DMS79 treated with DMSO at 0.1 percent for 48 hours (cell line): ENCODE measurements around the gene GRID1.
A peak's percentile ranks its signal among the peaks of the same experiment; 100 is the strongest.
"Not testable (repeated sequence)": the region's sequence is repeated elsewhere in the genome, so short reads cannot be mapped to it uniquely, and the experiment has no call there.

Experiments
- DNase-seq: peaks from one replicate; lab custom pipeline; 2025; lab: John Stamatoyannopoulos, UW

Gene GRID1

DNA sequence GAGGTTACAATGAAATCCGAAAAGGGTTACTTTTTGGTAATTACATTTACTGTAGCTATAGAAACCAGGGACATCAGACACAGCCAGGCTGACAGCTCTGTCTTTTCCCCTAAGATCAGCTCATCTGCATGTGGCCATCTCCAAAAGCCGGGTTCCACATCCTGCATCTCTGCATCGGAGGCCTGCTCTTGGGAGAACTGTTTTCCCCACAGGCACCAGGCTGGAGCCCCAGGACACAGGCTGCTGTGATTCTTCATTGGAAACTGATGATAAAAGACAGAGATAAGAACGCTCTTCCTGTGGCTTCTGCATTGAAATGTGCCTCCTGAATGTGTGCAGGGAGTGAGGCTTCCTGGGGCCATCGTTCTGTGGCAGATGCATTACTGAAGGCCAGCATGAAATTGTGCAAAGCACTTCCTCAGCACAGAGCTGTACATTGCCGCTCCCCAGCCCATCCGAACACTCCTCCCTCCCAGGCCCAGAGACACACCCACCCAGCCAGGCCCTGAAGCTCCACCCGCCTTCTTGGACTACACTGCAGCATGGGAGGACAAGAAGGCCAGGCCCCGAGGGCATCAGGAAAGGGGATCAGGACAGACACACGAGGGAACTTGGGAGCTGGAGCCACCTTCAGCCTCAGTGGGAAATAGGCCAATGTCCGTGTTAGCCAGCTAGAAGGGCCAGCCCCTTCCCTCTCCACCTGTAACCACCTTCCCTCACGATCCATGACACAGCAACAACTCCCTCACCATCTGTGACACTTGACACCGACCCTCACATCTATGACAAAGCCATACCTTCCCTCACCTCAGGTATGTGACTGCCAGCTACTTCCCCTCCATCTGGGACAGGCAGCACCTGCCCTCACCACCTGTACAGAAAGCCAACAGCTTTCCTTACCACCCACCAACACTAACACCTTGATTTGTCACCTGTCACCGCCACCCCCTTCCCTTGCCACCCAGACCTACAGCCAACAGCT is 113.2 kb downstream of the GRID1 start:
- DNase-seq = peak; percentile 25

- DNase-seq = no peak
Observed at GRCh38 chr10:86252556-86252955, 114.0 kb downstream of the GRID1 start.

- no peak for DNase-seq
Observed at GRCh38 chr10:86252079-86252478, 114.5 kb downstream of the GRID1 start.

DNA sequence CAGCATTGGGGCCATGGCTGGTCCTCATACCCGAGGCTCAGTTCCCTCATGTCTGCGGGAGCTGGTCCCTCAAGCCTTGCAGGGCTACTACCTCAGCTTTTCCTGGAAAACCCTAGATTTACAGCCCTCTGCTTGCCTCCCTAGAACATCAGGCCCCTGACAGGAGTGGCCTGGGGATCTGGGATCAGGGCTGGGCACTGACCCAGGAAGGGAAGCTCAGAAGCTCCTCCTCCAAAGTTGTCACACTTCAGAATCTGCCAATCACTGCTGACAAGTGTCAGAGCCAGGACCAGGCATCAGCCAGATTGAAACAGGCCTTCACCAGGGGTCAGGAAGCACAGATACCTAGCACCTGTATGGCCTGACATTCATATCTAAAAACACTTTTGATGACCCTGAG is 115.2 kb downstream of the GRID1 start:
- DNase-seq = no peak

DNA sequence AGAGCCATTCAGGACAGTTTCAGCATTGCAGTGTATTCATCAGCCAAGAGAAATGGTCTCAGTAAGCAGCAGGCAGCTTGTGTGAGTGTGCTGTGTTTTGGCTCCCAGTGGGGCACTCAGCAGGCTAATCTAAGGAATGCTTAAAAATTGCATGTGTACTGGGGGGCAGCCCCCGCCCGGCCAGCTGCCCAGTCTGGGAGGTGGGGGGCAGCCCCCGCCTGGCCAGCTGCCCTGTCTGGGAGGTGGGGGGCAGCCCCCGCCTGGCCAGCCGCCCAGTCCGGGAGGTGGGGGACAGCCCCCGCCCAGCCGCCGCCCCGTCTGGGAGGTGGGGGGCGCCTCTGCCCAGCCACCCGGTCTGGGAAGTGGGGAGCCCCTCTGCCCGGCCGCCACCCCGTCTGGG is 116.2 kb downstream of the GRID1 start:
- no peak for DNase-seq

DNA sequence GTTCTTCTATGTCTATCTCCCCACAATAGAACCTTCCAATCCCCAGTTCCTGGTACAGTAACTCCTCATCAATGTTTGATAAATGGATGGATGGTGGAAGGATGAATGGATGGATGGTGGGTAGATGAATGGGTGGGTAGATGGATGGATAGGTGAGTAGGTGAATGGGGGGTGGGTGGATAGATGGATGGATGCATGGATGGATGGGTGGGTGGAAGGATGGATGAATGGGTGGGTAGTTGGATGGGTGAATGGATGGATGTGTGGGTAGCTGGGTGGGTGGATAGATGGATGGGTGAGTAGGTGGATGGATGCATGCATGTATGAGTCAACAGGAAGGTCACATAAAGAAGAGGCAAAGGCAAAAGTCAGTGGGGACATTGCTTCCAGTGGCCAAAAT is 116.8 kb downstream of the GRID1 start:
- DNase-seq = no peak

GRCh38 chr10:86248062-86248461 is 118.5 kb downstream of the GRID1 start:
- DNase-seq = no peak

GRCh38 chr10:86247588-86247987 is 119.0 kb downstream of the GRID1 start:
- DNase-seq = no peak

DNA sequence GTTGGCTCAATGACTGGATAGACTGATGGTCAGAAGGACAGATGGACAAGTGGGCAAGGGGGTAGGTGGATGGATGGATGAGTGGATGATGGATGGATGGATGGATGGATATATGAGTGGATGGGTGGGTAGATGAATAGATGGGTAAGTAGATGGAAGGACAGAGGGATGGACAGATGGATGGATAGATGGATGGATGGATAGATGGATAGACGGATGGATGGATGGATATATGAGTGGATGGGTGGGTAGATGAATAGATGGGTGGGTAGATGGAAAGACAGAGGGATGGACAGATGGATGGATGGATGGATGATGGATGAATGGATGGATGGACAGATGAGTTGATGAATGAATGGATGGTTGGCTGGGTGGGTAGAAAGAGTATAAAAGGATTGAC is 119.5 kb downstream of the GRID1 start:
- no peak for DNase-seq

- no peak for DNase-seq
Observed at GRCh38 chr10:86246279-86246940, 120.2 kb downstream of the GRID1 start.

DNA sequence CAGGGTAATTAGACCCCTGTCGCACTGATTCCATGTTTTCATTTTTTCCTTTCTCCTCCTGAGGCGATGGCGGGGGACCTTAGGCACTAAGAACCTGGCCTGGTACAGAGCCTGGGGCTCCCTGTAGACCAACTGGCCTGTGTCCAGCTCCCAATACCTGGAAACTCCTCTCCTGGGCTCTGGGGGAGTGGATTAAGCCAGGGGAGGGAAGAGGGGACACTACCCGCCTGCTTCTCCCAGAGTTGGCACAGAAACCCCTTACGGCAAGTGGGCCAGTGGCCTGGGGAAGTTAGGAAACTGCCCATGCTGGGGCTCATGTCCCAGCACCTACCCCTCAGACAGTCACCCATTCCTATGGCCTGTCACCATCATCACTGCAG is 121.6 kb downstream of the GRID1 start:
- DNase-seq = no peak

GRCh38 chr10:86244297-86245014 is 122.1 kb downstream of the GRID1 start:
- no peak for DNase-seq

DNA sequence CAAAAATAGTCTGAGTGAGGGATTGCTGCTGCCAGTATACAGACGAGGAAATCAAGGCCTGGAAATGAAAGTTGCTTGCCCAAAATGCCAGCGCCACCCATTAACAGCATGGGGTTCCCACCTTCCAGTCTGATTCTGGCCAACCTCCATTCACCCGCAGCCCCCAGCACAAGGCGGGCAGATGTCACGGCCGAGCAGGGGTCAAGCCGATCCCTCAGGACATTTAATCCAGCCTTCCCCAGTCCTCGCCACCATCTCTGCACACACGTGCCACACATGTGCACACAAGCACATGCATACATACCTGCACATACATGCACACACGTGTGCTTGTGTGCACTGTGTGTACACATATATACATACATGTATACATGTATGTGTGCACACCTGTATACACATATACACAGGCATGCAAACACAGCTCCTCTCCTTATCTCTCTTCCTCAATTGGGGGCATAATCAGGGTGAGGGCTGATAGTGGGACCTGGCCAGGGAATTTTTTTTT is 122.9 kb downstream of the GRID1 start:
- no peak for DNase-seq

DNA sequence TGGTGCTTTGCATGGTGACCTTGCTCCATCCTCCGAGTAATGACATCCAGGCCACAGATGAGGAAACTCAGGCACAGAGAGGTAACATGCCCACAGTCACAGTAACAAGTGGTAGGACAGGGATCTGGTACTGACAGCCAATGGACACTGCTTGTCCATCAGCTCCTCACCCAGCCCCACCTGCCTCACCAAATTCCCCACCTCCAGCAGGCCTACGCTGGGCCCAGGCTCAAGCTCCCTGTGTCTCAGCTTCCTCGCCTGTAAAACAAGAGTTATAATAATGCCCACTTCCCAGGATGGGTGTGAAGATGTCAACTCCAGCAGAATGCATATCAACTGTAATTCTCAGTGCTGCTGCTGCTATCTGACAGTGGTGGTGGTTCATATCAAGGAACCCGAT is 123.8 kb downstream of the GRID1 start:
- DNase-seq = no peak

DNA sequence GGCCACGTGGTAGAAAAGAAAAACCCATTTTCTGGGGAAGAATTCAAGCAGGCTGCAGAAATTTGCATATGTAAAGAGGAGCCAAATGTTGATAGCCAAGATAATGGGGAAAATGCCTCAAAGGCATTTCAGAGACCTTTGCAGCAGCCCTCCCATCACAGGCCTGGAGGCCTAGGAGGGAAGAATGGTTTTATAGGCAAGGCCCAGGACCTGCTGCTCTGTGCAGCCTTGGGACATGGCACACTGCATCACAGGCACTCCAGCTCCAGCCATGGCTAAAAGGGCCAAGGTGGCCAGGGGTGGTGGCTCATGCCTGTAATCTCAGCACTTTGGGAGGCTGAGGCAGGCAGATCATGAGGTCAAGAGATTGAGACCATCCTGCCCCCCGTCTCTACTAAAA is 128.5 kb downstream of the GRID1 start:
- not testable (repeated sequence) for DNase-seq

DNA sequence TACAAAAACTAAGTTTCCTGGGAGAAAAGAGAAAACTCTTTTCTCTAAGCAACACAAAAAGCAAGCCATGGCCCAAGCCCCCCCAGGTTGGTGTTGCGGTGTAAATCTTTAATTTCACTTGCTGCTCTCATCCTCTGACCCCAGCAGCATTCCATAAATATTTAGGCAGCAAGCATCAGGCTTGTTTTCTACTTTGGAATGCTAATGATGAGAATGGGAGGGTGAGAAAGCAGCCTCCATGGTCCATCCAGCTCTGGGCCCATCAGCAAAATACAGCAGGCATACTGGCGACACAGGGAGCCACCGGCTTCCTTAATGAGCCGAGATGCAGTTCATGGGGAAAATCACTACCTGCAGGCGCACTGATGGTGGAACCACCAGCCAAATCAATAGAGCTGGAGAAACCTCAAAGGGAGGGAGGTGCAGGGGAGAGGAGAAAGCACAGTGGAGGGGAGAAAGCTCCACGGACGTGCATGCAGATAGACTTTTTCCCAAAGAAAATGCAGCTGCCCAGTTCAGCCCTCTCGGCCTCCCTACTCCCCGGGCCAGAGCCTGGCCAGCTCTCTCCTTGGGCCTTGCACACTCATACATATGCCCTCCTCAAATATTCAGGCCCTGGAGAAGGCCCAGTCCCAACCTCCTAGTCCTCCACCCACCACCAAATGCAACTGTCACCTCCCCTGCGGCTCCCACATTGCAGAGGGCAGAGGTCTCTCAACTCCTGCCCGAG is 131.9 kb downstream of the GRID1 start:
- DNase-seq = no peak

DNA sequence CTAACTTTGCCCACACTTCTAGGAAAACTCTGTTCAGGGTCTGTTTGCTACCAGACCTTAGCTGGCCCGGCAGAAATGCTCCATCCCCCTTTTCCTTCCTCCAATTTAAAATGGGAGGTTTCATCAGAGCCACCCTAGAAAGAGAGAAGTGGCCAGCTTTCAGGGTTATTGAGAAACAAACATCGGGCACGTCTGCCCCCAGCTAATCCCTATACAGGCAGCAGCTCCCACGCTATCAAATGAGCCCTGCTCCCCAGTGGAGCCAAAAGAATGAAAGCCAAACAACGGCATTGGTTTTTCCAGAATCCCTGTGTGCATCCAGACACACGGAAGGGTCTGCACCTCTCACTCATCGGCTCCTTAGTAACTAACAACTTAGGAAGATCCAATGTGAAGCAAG is 132.5 kb downstream of the GRID1 start:
- DNase-seq = no peak

- no peak for DNase-seq
Observed at GRCh38 chr10:86233131-86233530, 133.5 kb downstream of the GRID1 start.

- no peak for DNase-seq
Observed at GRCh38 chr10:86232644-86233043, 134.0 kb downstream of the GRID1 start.

DNA sequence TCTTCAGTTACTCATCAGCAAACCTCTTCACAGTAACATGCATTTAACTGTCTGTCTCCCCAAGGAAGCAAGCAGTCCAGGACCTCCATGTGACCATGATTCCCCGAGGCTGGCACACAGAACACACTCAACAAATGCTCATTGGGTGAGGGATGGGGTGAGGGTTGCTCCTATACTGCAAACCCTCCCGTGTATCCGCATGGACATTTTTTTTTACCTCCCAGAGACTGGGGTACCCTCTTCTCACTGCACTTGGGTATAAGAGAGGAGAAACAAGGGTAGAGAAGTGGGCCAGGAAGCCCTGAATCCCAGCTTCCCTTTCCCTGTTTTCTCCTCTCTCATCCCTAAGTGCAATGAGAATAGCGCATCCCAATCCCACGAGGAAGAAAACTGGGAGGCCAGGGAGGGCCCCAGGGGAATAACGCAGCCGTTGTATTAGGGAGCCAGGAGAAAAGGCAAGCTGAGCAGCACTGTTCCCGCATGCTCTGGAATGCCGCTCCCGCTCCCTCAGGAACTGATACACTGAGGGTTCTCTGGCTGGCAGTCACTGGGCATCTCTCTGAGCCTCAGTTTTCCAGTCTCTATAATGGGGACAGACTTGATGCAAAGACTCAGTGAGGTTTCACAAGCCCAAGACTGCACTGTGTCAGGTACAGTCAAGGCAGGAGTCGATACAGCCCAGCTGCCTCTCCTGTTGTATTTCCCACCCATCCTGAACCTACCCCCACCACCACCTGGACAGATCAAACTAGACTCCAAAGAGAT is 134.6 kb downstream of the GRID1 start:
- DNase-seq = no peak

GRCh38 chr10:86230557-86231180 is 135.9 kb downstream of the GRID1 start:
- no peak for DNase-seq
